Measurements from ENCODE around the gene MICALL1. TPM values are rescaled to one million over a fixed set of nuclear protein-coding genes. Genes with fewer than 3 reads are reported as not detected.

MICALL1 gene
- total and polyA plus RNA-seq, 9 of the 15 experiments (the other 6 are each of a cell fraction or from before 2014, with no cell fraction given) = 0.32 to 21.5 (median 6.1) TPM

DNA sequence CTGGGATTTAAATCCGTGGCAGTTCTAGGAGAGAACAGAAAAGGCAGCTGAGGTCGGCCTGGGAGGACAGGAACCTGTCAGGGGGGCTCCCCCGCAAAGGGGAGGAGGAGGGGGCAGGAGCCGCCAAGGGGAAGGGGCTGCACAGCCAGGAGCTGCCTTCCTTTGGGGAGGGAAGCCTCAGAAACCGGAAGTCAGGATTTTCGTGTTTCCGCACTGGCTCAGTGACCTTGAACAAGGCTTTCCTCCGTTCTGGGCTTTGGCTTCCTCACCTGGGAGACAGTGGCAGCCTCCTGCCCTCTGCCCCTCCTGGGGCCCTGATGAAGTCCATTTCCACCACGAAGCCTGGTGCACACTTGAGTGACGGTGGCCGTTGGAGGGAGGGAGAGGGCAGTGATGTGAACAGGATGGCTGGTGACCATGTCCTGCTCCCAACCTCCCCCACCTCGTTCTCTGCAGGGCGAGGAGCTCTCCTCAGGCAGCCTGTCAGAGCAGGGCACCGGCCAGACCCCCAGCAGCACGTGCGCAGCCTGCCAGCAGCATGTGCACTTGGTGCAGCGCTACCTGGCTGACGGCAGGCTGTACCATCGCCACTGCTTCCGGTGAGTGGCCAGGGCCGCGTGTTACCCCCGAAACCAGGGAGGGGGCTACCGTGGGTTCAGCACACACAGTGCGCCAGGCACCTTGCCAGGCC lies 12.6 kb downstream of the MICALL1 start:
- Histone ChIP-seq H3K9me3 (replicated peaks; ENCODE audit: control insufficient read depth, insufficient read depth, low read depth, low read length) (no peaks in the 10 kb centered on the region), H3K4me1 (replicated peaks in 1 of 2; ENCODE audit: control insufficient read depth in 2 of 2, insufficient read depth in 2 of 2, low read length in 2 of 2) (no peaks in the 10 kb centered on the region), H3K4me3 (no peak overlapping the region), H3K27ac (ENCODE audit: extremely low read depth, low read depth, low read length) (no peak overlapping the region), H3K9me1 (ENCODE audit: control insufficient read depth, insufficient read depth, low read length) (no peaks in the 10 kb centered on the region), H2AFZ (ENCODE audit: low read depth, low read length) (no peak overlapping the region), H3K79me2 (ENCODE audit: control insufficient read depth, insufficient read depth, low read length) (no peaks in the 10 kb centered on the region), H4K20me1 (replicated peaks; ENCODE audit: control insufficient read depth, insufficient read depth, low read length) (no peaks in the 10 kb centered on the region), H3K9ac (ENCODE audit: insufficient read depth in 1 of 2, low read depth in 2 of 2, low read length in 2 of 2) (peak overlapping the region in 1 of 2 experiments; percentile 9; a peak in 1 of 4 replicates), H3K4me2 (ENCODE audit: insufficient read depth, low read length) (no peak overlapping the region), H3K27me3 (ENCODE audit: control insufficient read depth in 2 of 2, insufficient read depth in 2 of 2, low read length in 2 of 2) (no peaks in the 10 kb centered on the region), H3K36me3 (ENCODE audit: control insufficient read depth, insufficient read depth, low read length) (peaks cover 15% of the 10 kb centered on the region; the same call in 1 of the 3 replicates)
- 78% methylated on average over 13 of the region's 25 CpGs for WGBS (ENCODE audit: insufficient coverage, low coverage, missing lambda C conversion rate)
- TF ChIP-seq, protein P1, sequence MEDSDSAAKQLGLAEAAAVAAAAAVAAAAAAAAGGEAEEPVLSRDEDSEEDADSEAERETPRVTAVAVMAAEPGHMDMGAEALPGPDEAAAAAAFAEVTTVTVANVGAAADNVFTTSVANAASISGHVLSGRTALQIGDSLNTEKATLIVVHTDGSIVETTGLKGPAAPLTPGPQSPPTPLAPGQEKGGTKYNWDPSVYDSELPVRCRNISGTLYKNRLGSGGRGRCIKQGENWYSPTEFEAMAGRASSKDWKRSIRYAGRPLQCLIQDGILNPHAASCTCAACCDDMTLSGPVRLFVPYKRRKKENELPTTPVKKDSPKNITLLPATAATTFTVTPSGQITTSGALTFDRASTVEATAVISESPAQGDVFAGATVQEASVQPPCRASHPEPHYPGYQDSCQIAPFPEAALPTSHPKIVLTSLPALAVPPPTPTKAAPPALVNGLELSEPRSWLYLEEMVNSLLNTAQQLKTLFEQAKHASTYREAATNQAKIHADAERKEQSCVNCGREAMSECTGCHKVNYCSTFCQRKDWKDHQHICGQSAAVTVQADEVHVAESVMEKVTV (CRISPR knock-in tag; IDR thresholded peaks at IDR 0.05) = no peak
- 0 out of 2 replicates have a peak, but pooled peaks have one; percentile 33 for TF ChIP-seq POLR2G (IDR thresholded peaks at IDR 0.05; ENCODE audit: low read depth, low read length)
- FAIRE-seq (no peak), ATAC-seq (no peak), DNase-seq (ENCODE audit: extremely low read depth in 1 of 4, low spot score in 3 of 4) (no peak)
- in situ Hi-C loops (cut with MboI) (no loop called here), intact Hi-C loops (cut with micrococcal nuclease) (no loop called here)
- BruUV-seq (replicated peaks) = no TSS peak
- CTCF ChIA-PET (ENCODE audit: low intra/inter-chr PET ratio) = no interaction called here
- POLR2A ChIA-PET = interaction anchor here (0.6 kb wide), 1 partner anchor 14 kb away, joined by 3 read pairs; no protein-coding TSS in a partner anchor

DNA sequence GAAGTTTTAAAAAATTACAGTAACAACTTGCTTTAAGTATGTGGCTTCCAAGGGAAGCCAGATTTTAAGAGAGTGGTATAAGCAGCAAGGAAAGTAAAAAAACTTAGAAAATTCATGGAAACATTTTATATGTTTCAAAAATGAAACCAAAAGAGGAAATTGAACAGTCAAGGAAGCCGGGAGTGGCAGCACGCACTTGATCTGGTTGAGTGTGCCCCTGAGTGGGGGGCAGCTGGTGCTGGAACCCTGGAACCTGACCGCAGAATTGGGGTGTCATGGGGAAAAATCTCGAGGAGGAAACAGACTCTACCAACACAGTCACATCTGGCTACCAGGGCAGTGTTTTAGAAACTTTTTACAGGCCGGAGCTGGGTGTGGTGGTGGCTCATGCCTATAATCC lies 14.0 kb downstream of the MICALL1 start:
- FAIRE-seq = no peak
- H3K27me3 ChIP-seq (ENCODE audit: control insufficient read depth in 2 of 2, insufficient read depth in 2 of 2, low read length in 2 of 2) = no peaks in the 10 kb centered on the region
- H3K27ac ChIP-seq (ENCODE audit: extremely low read depth, low read depth, low read length) = no peak overlapping the region
- H3K4me3 ChIP-seq = no peak overlapping the region
- in situ Hi-C loops (cut with MboI) = no loop called here
- TF ChIP-seq, protein P2, sequence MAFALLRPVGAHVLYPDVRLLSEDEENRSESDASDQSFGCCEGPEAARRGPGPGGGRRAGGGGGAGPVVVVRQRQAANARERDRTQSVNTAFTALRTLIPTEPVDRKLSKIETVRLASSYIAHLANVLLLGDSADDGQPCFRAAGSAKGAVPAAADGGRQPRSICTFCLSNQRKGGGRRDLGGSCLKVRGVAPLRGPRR (CRISPR knock-in tag; IDR thresholded peaks at IDR 0.05) = no peak
- TF ChIP-seq HDAC6 (IDR thresholded peaks at IDR 0.05; ENCODE audit: low read depth, low read length) (no peak), SLC30A9 (CRISPR knock-in tag; IDR thresholded peaks at IDR 0.05) (no peak), MTA1 (IDR thresholded peaks at IDR 0.05; ENCODE audit: borderline replicate concordance) (no peak), ARID2 (IDR thresholded peaks at IDR 0.05) (no peak), DACH1 (IDR thresholded peaks at IDR 0.05; ENCODE audit: partially characterized antibody) (no peak), SP1 (CRISPR knock-in tag; IDR thresholded peaks at IDR 0.05) (no peak)
- TF ChIP-seq, protein P3, sequence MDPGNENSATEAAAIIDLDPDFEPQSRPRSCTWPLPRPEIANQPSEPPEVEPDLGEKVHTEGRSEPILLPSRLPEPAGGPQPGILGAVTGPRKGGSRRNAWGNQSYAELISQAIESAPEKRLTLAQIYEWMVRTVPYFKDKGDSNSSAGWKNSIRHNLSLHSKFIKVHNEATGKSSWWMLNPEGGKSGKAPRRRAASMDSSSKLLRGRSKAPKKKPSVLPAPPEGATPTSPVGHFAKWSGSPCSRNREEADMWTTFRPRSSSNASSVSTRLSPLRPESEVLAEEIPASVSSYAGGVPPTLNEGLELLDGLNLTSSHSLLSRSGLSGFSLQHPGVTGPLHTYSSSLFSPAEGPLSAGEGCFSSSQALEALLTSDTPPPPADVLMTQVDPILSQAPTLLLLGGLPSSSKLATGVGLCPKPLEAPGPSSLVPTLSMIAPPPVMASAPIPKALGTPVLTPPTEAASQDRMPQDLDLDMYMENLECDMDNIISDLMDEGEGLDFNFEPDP (CRISPR knock-in tag; IDR thresholded peaks at IDR 0.05) = no peak
- TF ChIP-seq, protein P4, sequence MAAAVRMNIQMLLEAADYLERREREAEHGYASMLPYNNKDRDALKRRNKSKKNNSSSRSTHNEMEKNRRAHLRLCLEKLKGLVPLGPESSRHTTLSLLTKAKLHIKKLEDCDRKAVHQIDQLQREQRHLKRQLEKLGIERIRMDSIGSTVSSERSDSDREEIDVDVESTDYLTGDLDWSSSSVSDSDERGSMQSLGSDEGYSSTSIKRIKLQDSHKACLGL (CRISPR knock-in tag; IDR thresholded peaks at IDR 0.05; ENCODE audit: borderline replicate concordance, poor library complexity, severe bottlenecking) = no peak
- peaks cover 15% of the 10 kb centered on the region; the same call in 1 of the 3 replicates for H3K36me3 ChIP-seq (ENCODE audit: control insufficient read depth, insufficient read depth, low read length)
- WGBS (ENCODE audit: insufficient coverage, low coverage, missing lambda C conversion rate) = 76% methylated on average over 5 of the region's 5 CpGs
- no peaks in the 10 kb centered on the region for H3K79me2 ChIP-seq (ENCODE audit: control insufficient read depth, insufficient read depth, low read length)
- H3K9me3 ChIP-seq (replicated peaks; ENCODE audit: control insufficient read depth, insufficient read depth, low read depth, low read length) = no peaks in the 10 kb centered on the region
- H3K9me1 ChIP-seq (ENCODE audit: control insufficient read depth, insufficient read depth, low read length) = no peaks in the 10 kb centered on the region
- ChIA-PET POLR2A (interaction anchor here (0.7 kb wide), 1 partner anchor 112 kb away, joined by 3 read pairs; no protein-coding TSS in a partner anchor), CTCF (ENCODE audit: low intra/inter-chr PET ratio) (no interaction called here)
- H3K4me2 ChIP-seq (ENCODE audit: insufficient read depth, low read length) = no peak overlapping the region
- ATAC-seq = no peak
- no TSS peak for BruUV-seq (replicated peaks)
- DNase-seq (ENCODE audit: extremely low read depth in 1 of 4, low spot score in 3 of 4) = no peak
- H4K20me1 ChIP-seq (replicated peaks; ENCODE audit: control insufficient read depth, insufficient read depth, low read length) = no peaks in the 10 kb centered on the region
- H2AFZ ChIP-seq (ENCODE audit: low read depth, low read length) = no peak overlapping the region
- intact Hi-C loops (cut with micrococcal nuclease) = no loop called here
- peaks cover 0 to 6% of the 10 kb centered on the region in 2 experiments; a peak in 1 of 5 replicates for H3K4me1 ChIP-seq (replicated peaks in 1 of 2; ENCODE audit: control insufficient read depth in 2 of 2, insufficient read depth in 2 of 2, low read length in 2 of 2)
- no peak overlapping the region for H3K9ac ChIP-seq (ENCODE audit: insufficient read depth in 1 of 2, low read depth in 2 of 2, low read length in 2 of 2)

All from K562 (cell line).